22Rv1 (cell line): ENCODE measurements around the gene CDK14.

Experiments
- CTCF ChIP-seq: fragments of 450-650 bp; IDR thresholded peaks from 2 replicates; pipeline ENCODE4 v1.5.1; 2017; ENCODE audit warnings: mild to moderate bottlenecking
- ZFX ChIP-seq: fragments of 450-650 bp; IDR thresholded peaks from 2 replicates; pipeline ENCODE4 v1.6.1; 2017; ENCODE audit warnings: antibody characterized with exemption, borderline replicate concordance

- TF ChIP-seq CTCF (no peak), ZFX (no peak)
Measured at GRCh38 chr7:90842430-90842788, 246.3 kb downstream of the CDK14 start.
